Hematopoietic multipotent progenitor cell treated with erythropoietin and hydrocortisone succinate and interleukin-3 and kit ligand, for 4 days (in vitro differentiated cells): ENCODE data around the gene SLC25A24.

Experiments
- DNase-seq: peaks from one replicate; pipeline ENCODE4 v3.0.0-alpha.2; 2015

The SLC25A24 gene

GRCh38 chr1:108096089-108096488, 104.1 kb downstream of the SLC25A24 start:
- peak; percentile 45 for DNase-seq

GRCh38 chr1:108089477-108089876, 110.7 kb downstream of the SLC25A24 start:
- DNase-seq: no peak

- no peak for DNase-seq
These were observed 114.5 kb downstream of the SLC25A24 start for GRCh38 chr1:108085628-108086027.

GRCh38 chr1:108084866-108085477, 115.2 kb downstream of the SLC25A24 start:
- DNase-seq: no peak
